ENCODE results near the gene NDUFA5.
A peak's percentile ranks its signal among the peaks of the same experiment; 100 is the strongest.
"Not testable (repeated sequence)": the region's sequence is repeated elsewhere in the genome, so short reads cannot be mapped to it uniquely, and the experiment has no call there.

Gene NDUFA5

GRCh38 chr7:123528265-123528664, 29.4 kb downstream of the NDUFA5 start:
- TF ChIP-seq ZFX (IDR thresholded peaks at IDR 0.05) (no peak), CTCF (conservative IDR thresholded peaks at IDR 0.05) (no peak)
- peak overlapping the region; percentile 57 for H3K27ac ChIP-seq

GRCh38 chr7:123527712-123528225, 29.8 kb downstream of the NDUFA5 start:
- H3K27ac ChIP-seq: peak overlapping the region; percentile 57

- H3K27ac ChIP-seq: not testable (repeated sequence)
These were observed 31.1 kb downstream of the NDUFA5 start for GRCh38 chr7:123526533-123526932.

GRCh38 chr7:123522066-123522465, 35.6 kb downstream of the NDUFA5 start:
- no peak overlapping the region for H3K27ac ChIP-seq

GRCh38 chr7:123505221-123505620, 52.4 kb downstream of the NDUFA5 start:
- no peak overlapping the region for H3K27ac ChIP-seq
- no peak for TF ChIP-seq ZFX (IDR thresholded peaks at IDR 0.05)
- TF ChIP-seq CTCF (conservative IDR thresholded peaks at IDR 0.05): no peak

More at GRCh38 chr7:123522066-123522465, 35.6 kb downstream of the NDUFA5 start:
- TF ChIP-seq CTCF (conservative IDR thresholded peaks at IDR 0.05) (no peak), ZFX (IDR thresholded peaks at IDR 0.05) (no peak)

- TF ChIP-seq ZFX (IDR thresholded peaks at IDR 0.05) (no peak), CTCF (conservative IDR thresholded peaks at IDR 0.05) (no peak)
These were observed 55.4 kb downstream of the NDUFA5 start for GRCh38 chr7:123502201-123502600.

GRCh38 chr7:123500878-123501489, 56.6 kb downstream of the NDUFA5 start:
- no peak for TF ChIP-seq ZFX (IDR thresholded peaks at IDR 0.05)
- TF ChIP-seq CTCF (conservative IDR thresholded peaks at IDR 0.05): no peak
- no peak overlapping the region for H3K27ac ChIP-seq

More at GRCh38 chr7:123502201-123502600, 55.4 kb downstream of the NDUFA5 start:
- no peak overlapping the region for H3K27ac ChIP-seq

GRCh38 chr7:123499211-123499970, 58.2 kb downstream of the NDUFA5 start:
- H3K27ac ChIP-seq: no peak overlapping the region
- TF ChIP-seq CTCF (conservative IDR thresholded peaks at IDR 0.05): no peak
- no peak for TF ChIP-seq ZFX (IDR thresholded peaks at IDR 0.05)
